Large intestine (tissue), 12 donors: ENCODE measurements around the gene HMX1. TPM values are rescaled to one million over a fixed set of nuclear protein-coding genes. Genes with fewer than 3 reads are reported as not detected.
A peak's percentile ranks its signal among the peaks of the same experiment; 100 is the strongest.

Experiments used
- DNase-seq, 2 donors: peaks; one replicate each; pipeline versions ENCODE4 v3.0.0 to v3.0.0-alpha.2; 2013
- H3K27ac ChIP-seq: one replicate; pipeline ENCODE4 v1.5.1; 2013; ENCODE audit warnings: low read length
- H3K27me3 ChIP-seq: 2 replicates; pipeline ENCODE4 v1.6.1; 2013; ENCODE audit warnings: low read length; ENCODE audit not compliant: control insufficient read depth, insufficient read depth
- H3K36me3 ChIP-seq: 2 replicates; pipeline ENCODE4 v1.6.1; 2013; ENCODE audit warnings: low read length; ENCODE audit not compliant: control insufficient read depth, insufficient read depth
- H3K4me1 ChIP-seq: one replicate; pipeline ENCODE4 v1.6.1; 2013; ENCODE audit warnings: low read length; ENCODE audit not compliant: control insufficient read depth, insufficient read depth
- H3K4me3 ChIP-seq: one replicate; pipeline ENCODE4 v1.5.1; 2013; ENCODE audit warnings: low read length
- H3K9me3 ChIP-seq: one replicate; pipeline ENCODE4 v1.6.1; 2013; ENCODE audit warnings: mild to moderate bottlenecking, low read depth, low read length, moderate library complexity; ENCODE audit not compliant: control insufficient read depth
- WGBS: methylation state at CpG from one replicate; pipeline ENCODE4 v1.1.5; 2013; ENCODE audit warnings: low lambda C conversion rate; ENCODE audit not compliant: insufficient coverage; 5-methylcytosine and 5-hydroxymethylcytosine counted together
- long read RNA-seq, 11 donors: transcript quantifications; one replicate each; lab custom pipeline, GENCODE V29; 2026
- polyA plus RNA-seq: library from polyadenylated mRNA; unstranded; fragments of 120-200 nt; gene quantifications from one replicate; pipeline ENCODE4 v1.2.1, GENCODE V29; 2013

The HMX1 gene
- polyA plus RNA-seq, result not detected
- long read RNA-seq, donor 1, result 0 reads
- long read RNA-seq, donor 2, result 0 reads
- long read RNA-seq, donor 3, result 0 reads
- long read RNA-seq, donor 4, result 0 reads
- long read RNA-seq, donor 5, result 0 reads
- long read RNA-seq, donor 6, result 0 reads
- long read RNA-seq, donor 7, result 0 reads
- long read RNA-seq, donor 8, result 0 reads
- long read RNA-seq, donor 9, result 0 reads
- long read RNA-seq, donor 10, result 0 reads
- long read RNA-seq, donor 11, result 0 reads

DNA sequence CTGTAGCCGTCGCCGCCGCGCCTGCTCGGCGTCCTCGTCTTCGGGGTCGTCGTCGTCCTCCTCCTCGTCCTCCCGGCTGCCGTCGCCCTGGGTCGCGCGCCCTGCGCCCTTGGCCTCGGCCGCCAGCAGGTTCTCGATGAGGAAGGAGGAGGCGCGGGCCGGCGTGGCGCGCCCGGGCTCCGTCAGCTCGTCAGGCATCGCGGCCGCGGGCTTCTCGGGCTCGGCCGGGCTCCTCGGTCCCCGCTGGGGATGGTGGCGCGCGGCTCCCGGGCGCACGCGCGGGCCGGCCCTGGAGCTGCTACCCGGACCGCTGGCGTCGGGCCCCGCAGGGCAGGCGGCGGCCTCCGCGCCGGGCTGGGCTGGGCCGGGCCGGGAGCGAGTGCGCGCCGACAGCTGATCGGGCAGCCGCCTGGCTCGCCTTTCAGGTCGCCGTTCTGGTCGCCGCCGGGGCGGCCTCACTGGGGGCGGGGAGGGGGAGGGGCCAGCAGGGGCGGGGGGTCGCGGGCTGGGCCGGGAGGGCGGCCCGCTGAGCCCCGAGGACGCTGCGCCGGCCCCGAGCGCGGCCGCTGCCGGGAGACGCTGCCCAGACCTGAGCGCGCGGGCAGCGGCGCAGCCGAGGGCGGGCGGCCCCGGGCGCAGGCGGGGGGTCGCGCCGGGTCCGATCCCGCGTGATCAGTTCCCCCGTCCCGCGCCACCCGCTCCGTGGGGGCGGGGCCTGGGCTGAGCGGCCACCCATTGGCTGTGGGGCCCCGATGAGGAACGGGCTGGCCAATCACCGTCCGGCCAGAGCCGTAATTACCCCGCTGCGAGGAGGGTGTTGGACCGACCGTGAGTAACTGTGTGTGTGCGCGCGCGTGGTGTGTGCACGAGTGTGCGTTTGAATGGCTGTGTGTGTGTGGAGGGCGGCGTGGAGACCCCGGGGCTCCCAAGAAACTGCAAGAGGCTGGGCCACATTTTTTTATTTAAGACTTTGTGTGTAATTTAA lies at the start of gene HMX1:
Gene HMX1 (minus strand): TSS at position 423 of the 985 bp plus-strand sequence. CDS start 225 bp downstream, at position 198.
- Histone ChIP-seq H3K27me3 (peaks cover 88% of the 10 kb centered on the region), H3K9me3 (peaks cover 7% of the 10 kb centered on the region), H3K36me3 (no peaks in the 10 kb centered on the region), H3K27ac (no peak within 1 kb of the TSS), H3K4me1 (no peaks in the 10 kb centered on the region), H3K4me3 (no peak within 1 kb of the TSS)
- DNase-seq, result no peak
- WGBS, result no CpG with 5 or more reads among the region's 134 CpGs

DNA sequence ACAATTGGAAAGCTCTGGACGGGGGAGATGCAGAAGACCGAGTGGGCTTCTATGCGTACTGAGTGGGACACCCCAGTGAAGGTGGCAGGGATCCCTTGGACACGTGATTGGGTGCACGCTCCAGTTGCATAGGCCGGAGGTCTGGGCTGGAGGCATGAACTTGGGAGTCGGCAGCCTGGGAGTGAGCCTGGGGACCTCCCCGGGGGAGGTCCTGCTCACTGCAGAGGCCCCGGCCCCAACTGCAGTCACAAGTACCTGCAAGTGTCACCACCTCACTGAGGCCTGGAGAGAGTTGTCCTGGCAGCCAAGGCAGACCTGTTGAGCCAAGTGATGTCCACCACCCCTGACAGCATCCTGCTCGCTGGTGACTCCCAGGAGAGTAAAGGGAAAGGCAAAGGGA lies 49.3 kb upstream of the HMX1 start:
- DNase-seq, result no peak
- Histone ChIP-seq H3K27ac (no peak overlapping the region), H3K4me3 (no peak overlapping the region), H3K9me3 (no peaks in the 10 kb centered on the region), H3K27me3 (peaks cover 5% of the 10 kb centered on the region), H3K36me3 (no peaks in the 10 kb centered on the region), H3K4me1 (no peaks in the 10 kb centered on the region)
- no CpG with 5 or more reads among the region's 10 CpGs for WGBS

DNA sequence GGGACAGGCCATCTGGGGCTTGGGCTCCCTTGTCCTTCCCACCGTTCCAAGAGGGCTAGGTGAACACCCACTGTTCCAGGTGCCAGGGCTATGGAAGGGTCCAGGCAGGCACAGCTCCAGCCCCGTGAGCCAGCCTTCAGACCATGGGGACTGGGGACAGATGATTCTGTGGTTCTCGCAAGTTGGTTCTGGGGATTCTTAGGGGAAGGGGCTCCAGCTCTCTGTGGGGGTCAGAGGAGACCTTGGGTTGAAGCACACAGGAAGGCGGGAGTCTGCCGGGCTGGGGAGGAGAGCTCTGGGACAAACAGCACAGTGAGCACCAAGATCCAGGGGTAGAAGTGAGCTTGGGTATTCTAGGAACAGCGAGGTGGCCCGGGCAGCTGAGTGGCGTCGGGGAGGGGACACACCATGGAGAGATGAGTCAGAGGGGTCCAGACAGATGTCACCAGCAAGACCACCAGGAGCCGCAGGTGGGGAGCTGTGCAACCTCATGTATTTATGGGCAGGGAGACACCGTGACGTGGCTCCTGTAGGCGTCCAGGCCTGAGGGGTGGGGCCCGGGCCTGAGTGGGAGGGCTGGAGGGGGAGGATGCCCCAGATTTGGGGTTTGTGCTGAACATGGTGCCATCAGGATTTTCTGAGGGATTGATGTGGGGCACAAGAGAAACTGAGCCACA lies 48.8 kb upstream of the HMX1 start:
- H3K9me3 ChIP-seq, result no peaks in the 10 kb centered on the region
- H3K27ac ChIP-seq, result no peak overlapping the region
- no peak overlapping the region for H3K4me3 ChIP-seq
- H3K27me3 ChIP-seq, result peaks cover 5% of the 10 kb centered on the region
- 59% methylated on average over 3 of the region's 14 CpGs for WGBS
- no peak for DNase-seq
- no peaks in the 10 kb centered on the region for H3K36me3 ChIP-seq
- H3K4me1 ChIP-seq, result no peaks in the 10 kb centered on the region

DNA sequence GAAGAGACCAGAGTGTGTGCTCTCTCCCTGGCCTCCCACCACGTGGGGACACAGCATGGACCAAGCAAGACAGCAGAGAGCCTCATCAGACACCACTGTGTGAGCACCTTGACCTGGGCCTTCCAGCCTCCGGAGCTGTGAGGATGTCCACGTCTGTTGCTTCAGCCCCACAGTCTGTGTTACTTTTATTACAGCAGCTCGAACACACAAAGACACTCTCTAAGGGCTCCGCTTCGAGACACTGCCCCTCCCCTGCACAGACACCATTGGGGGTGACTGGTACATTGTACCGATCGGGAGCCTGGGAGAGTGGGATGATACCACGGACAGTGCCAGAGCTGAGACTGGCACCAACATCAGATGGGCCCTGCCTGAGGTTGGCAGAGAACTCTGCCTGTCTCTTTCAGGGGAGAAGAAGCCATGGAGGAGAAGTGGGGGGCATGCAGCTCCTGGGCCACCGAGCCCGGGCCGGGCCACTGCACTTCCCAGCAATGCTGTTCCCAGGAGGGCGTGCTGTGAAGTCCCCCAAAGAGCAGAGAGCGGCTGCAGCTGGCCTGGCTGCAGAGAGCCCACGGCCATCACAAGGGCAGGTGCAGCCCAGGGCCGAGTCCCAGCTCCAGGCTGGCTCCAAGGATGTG lies 48.1 kb upstream of the HMX1 start:
- Histone ChIP-seq H3K9me3 (no peaks in the 10 kb centered on the region), H3K36me3 (no peaks in the 10 kb centered on the region), H3K27ac (no peak overlapping the region), H3K4me3 (no peak overlapping the region), H3K27me3 (peaks cover 5% of the 10 kb centered on the region), H3K4me1 (no peaks in the 10 kb centered on the region)
- DNase-seq, result no peak
- WGBS, result no CpG with 5 or more reads among the region's 16 CpGs

DNA sequence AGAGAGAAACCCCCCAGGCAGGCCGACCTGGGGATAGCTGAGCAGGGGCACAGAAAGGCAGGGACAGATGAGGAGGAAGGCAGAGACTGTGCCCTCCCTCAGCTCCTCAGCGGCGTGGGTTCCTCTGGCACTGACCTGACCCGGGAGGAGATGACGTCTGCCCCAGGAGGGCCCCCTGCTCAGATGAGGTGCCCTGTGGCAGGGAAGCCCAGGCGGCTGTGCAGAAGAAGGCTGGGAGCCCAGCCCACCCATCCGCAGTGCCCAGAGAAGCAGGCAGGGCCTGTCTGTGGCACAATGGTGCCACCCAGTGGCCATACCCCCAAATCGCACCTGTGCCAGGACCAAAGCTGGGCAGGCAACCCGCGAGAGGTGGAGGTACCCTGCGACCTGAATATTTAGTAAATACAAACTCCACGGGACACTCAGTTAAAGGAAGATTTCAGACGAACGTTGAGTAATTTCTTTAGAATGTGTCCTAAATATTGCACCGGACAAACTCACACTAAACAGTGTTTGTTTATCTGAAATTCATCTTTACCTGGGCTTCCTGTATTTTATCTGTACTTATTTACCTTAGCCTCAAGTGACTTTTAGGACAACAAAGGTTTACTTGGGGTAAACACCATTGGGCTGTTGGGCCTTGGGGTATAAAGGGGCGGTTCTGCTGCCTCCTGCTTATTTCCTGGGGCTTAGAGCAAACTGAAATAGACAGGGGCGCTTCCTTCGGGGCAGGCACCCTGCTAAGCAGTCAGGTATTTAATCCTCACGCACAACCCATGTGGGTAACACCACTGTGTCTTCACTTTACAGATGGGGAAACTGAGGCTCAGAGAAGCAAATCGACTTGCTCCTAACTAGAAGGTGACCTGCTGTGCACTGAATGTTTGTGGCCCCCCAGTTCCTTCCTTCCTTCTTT lies 46.5 kb upstream of the HMX1 start:
- H3K36me3 ChIP-seq, result no peaks in the 10 kb centered on the region
- H3K9me3 ChIP-seq, result no peaks in the 10 kb centered on the region
- H3K27ac ChIP-seq, result no peak overlapping the region
- H3K4me1 ChIP-seq, result no peaks in the 10 kb centered on the region
- DNase-seq, result peak; percentile 27 to 40
- H3K4me3 ChIP-seq, result no peak overlapping the region
- 3% methylated on average over 5 of the region's 20 CpGs for WGBS
- H3K27me3 ChIP-seq, result peaks cover 5% of the 10 kb centered on the region

DNA sequence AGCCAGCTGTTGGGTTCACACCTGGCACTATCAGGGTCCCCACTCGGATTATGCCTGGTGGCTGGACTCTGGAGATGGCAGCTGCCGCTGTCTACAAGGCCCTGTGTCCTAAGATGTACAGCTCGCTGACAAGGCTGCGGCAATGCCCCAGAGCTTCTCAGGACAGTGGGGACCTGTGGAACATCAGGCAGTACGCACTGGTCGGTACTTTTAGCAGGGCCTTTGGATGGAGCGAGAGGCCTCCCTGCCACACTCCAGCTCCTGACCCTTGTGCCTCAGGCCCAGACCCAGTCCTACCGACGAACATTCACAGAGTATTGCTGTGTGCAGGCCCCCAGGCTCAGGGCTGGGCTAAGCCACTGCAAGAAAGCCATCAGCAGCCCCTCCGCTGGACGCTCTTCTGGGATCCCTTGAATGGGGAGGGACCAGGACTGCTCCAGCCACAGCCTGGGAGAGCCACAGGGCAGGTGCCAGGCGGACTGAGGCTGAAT lies 45.7 kb upstream of the HMX1 start:
- Histone ChIP-seq H3K36me3 (no peaks in the 10 kb centered on the region), H3K4me3 (no peak overlapping the region), H3K4me1 (no peaks in the 10 kb centered on the region), H3K27me3 (peaks cover 5% of the 10 kb centered on the region), H3K9me3 (no peaks in the 10 kb centered on the region), H3K27ac (no peak overlapping the region)
- no peak for DNase-seq
- WGBS, result no CpG with 5 or more reads among the region's 12 CpGs

DNA sequence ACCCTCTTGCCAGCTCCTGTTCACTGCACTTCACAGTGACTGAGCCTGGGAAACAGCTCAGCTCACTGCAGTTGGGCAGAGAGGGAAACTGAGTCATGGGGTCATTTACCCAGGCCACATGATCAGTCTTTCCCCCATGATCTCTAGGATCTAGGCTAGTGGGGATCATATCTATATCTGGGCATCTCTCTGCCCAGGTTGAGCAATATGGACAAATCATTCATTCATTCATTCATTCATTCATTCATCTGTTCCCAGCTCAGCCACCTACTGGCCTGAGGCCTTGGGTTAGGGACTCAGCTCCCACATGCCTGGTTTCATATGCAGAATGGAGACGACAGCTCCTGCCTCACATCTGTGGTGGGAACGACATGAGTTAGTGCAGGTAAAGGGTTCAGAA lies 45.3 kb upstream of the HMX1 start:
- Histone ChIP-seq H3K27ac (no peak overlapping the region), H3K9me3 (no peaks in the 10 kb centered on the region), H3K4me3 (no peak overlapping the region), H3K36me3 (no peaks in the 10 kb centered on the region), H3K27me3 (peaks cover 5% of the 10 kb centered on the region), H3K4me1 (no peaks in the 10 kb centered on the region)
- no CpG with 5 or more reads among the region's 2 CpGs for whole genome bisulfite sequencing
- DNase-seq, result no peak

DNA sequence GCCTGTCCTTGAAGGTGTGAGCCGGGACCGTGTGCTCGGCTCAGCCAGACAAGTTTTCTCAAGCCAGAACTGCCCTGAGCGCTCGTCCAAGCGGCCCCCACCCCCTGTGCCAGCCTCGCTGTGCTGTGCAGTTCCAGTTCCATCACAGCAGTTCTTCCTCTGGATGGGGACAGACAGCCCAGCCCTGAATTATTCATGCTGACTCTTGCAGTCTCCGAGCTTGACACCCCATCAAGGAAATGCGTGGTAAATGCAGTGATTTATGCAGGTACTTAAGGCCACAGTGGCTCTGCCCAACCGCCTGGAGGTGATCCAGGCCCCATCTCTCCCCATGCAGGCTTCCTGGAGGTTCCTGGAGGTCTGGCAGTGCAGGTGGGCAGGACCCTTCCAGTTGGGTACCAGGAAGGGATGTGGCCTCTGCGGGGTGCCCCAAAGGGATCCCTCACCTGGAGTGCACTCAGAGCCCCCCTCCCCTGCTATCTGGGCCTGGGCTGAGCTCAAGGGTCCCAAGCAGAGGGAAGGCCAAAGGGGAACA lies 44.8 kb upstream of the HMX1 start:
- no peak overlapping the region for H3K27ac ChIP-seq
- H3K36me3 ChIP-seq, result no peaks in the 10 kb centered on the region
- WGBS, result no CpG with 5 or more reads among the region's 11 CpGs
- H3K9me3 ChIP-seq, result no peaks in the 10 kb centered on the region
- H3K27me3 ChIP-seq, result peaks cover 5% of the 10 kb centered on the region
- no peak overlapping the region for H3K4me3 ChIP-seq
- H3K4me1 ChIP-seq, result no peaks in the 10 kb centered on the region
- no peak for DNase-seq
